C4-2B (cell line): Measurements from ENCODE around the gene GADL1.

Source experiments
- ZFX ChIP-seq: fragments of 450-650 bp; IDR thresholded peaks from 2 replicates; pipeline ENCODE4 v1.6.1; 2017
- TF ChIP-seq, protein P1 (sequence below): fragments of 450-650 bp; conservative IDR thresholded peaks from 2 replicates; pipeline ENCODE4 v1.5.1; 2017; ENCODE audit warnings: mild to moderate bottlenecking

DNA sequence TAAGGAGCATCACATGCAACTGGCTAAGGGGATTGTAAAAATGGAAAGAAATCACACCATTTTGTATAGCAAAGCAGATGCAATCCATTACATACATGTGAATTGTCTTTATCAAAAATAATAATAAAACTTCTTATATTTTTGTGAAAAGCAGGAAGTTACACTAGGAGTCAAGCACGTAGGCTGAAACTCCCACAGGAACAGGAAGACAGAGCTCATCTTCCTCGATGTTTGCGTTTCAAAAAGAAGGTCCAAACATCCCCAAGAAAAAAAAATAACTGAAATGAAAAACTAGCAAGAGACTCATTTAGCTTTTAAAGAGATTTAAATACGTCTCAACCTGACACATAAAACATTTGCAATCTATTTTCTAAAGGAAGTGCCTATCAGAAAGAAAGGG, 181.5 kb downstream of the GADL1 start:
- TF ChIP-seq, protein P1, sequence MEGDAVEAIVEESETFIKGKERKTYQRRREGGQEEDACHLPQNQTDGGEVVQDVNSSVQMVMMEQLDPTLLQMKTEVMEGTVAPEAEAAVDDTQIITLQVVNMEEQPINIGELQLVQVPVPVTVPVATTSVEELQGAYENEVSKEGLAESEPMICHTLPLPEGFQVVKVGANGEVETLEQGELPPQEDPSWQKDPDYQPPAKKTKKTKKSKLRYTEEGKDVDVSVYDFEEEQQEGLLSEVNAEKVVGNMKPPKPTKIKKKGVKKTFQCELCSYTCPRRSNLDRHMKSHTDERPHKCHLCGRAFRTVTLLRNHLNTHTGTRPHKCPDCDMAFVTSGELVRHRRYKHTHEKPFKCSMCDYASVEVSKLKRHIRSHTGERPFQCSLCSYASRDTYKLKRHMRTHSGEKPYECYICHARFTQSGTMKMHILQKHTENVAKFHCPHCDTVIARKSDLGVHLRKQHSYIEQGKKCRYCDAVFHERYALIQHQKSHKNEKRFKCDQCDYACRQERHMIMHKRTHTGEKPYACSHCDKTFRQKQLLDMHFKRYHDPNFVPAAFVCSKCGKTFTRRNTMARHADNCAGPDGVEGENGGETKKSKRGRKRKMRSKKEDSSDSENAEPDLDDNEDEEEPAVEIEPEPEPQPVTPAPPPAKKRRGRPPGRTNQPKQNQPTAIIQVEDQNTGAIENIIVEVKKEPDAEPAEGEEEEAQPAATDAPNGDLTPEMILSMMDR, result no peak
- no peak for TF ChIP-seq ZFX
